ENCODE results near the gene BTRC. TPM values are rescaled to one million over a fixed set of nuclear protein-coding genes. Genes with fewer than 3 reads are reported as not detected.

Gene BTRC
- total RNA-seq, 1 donor from 2014 or later: 0.96 TPM

DNA sequence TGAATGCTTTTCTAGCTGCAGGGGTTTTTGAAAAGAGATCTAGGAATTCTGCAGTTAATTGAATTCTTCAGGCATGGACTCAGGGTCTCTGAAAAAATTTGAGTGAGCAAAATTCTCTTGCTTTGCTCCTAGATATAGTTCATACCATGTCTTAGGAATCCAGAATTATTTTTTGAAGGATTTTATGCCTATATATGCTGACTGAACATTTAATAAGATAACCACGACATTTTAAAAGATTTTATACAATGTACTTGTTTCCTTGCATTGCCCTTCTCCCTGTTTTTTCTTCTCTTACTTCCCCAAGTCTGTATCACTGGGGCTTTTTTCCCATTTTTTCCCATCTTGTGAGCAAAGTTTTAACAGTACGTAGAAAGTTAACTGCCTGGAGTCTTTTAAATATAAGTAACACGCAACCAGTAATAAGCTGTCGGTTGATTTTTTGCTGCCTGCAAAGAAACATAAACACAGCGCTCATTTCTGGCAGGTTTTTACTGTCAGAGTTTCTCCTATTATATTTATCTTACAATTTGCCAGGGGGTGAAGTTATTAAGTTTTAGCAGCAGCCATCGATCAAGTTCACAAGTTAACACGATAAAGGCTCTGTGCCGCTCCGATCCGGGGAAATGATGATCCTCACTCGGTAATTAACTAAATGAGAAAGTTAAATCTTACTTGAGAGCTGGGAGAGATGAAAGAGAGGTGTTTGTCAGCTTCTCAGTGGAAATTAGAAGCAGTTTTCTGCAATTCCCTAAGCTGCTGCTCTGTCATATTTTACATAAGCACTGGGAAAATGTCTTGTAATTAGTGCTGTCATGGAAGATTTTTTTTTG is 153.1 kb downstream of the BTRC start:
- TF ChIP-seq, protein P1, sequence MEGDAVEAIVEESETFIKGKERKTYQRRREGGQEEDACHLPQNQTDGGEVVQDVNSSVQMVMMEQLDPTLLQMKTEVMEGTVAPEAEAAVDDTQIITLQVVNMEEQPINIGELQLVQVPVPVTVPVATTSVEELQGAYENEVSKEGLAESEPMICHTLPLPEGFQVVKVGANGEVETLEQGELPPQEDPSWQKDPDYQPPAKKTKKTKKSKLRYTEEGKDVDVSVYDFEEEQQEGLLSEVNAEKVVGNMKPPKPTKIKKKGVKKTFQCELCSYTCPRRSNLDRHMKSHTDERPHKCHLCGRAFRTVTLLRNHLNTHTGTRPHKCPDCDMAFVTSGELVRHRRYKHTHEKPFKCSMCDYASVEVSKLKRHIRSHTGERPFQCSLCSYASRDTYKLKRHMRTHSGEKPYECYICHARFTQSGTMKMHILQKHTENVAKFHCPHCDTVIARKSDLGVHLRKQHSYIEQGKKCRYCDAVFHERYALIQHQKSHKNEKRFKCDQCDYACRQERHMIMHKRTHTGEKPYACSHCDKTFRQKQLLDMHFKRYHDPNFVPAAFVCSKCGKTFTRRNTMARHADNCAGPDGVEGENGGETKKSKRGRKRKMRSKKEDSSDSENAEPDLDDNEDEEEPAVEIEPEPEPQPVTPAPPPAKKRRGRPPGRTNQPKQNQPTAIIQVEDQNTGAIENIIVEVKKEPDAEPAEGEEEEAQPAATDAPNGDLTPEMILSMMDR (IDR thresholded peaks at IDR 0.05): no peak

GRCh38 chr10:101507828-101508227 is 153.9 kb downstream of the BTRC start:
- Histone ChIP-seq H3K9me3 (no peaks in the 10 kb centered on the region), H3K36me3 (no peaks in the 10 kb centered on the region), H3K4me3 (no peak overlapping the region), H3K4me1 (no peaks in the 10 kb centered on the region), H3K27me3 (no peaks in the 10 kb centered on the region), H3K27ac (no peak overlapping the region)
- TF ChIP-seq, protein P1 (IDR thresholded peaks at IDR 0.05): no peak
- intact Hi-C loops (cut with DNase I): no loop called here
- DNase-seq (ENCODE audit: low spot score in 2 of 2): no peak

More for the DNA sequence above, 153.1 kb downstream of the BTRC start:
- no peak for DNase-seq (ENCODE audit: low spot score in 2 of 2)
- Histone ChIP-seq H3K27me3 (no peaks in the 10 kb centered on the region), H3K9me3 (no peaks in the 10 kb centered on the region), H3K4me3 (no peak overlapping the region), H3K27ac (no peak overlapping the region), H3K4me1 (no peaks in the 10 kb centered on the region), H3K36me3 (no peaks in the 10 kb centered on the region)
- intact Hi-C loops (cut with DNase I): no loop called here

GRCh38 chr10:101511938-101512337 is 158.0 kb downstream of the BTRC start:
- no peak overlapping the region for H3K27ac ChIP-seq
- peaks cover 0 to 6% of the 10 kb centered on the region in 2 donors for H3K9me3 ChIP-seq
- no peak for DNase-seq (ENCODE audit: low spot score in 2 of 2)
- intact Hi-C loops (cut with DNase I): no loop called here
- no peaks in the 10 kb centered on the region for H3K4me1 ChIP-seq
- TF ChIP-seq, protein P1 (IDR thresholded peaks at IDR 0.05): no peak
- H3K27me3 ChIP-seq: no peaks in the 10 kb centered on the region
- peaks cover 0 to 5% of the 10 kb centered on the region in 2 donors for H3K36me3 ChIP-seq
- H3K4me3 ChIP-seq: no peak overlapping the region

GRCh38 chr10:101512738-101513137 is 158.8 kb downstream of the BTRC start:
- intact Hi-C loops (cut with DNase I): no loop called here
- Histone ChIP-seq H3K27ac (no peak overlapping the region), H3K36me3 (peaks cover 0 to 5% of the 10 kb centered on the region in 2 donors), H3K27me3 (no peaks in the 10 kb centered on the region), H3K9me3 (peaks cover 0 to 6% of the 10 kb centered on the region in 2 donors), H3K4me1 (no peaks in the 10 kb centered on the region), H3K4me3 (no peak overlapping the region)
- DNase-seq (ENCODE audit: low spot score in 2 of 2): no peak
- TF ChIP-seq, protein P1 (IDR thresholded peaks at IDR 0.05): no peak

DNA sequence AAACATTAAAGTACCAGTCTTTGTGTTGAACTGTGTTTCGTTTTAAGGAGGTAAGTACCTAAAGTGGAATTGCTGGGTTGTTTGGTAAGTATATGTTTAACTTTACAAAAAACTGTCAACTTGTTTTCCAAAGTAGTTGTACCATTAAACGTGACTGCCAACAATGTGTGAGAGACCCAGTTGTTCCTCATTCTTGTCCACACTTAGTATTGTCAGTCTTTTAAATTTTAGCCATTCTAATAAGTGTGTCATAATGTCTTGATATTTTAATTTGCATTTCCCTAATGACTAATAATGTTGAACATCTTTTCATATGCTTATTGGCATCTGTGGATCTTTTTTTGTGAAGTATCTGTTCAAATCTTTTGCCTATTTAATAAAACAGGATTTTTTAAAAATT is 159.8 kb downstream of the BTRC start:
- TF ChIP-seq, protein P1 (IDR thresholded peaks at IDR 0.05): no peak
- intact Hi-C loops (cut with DNase I): no loop called here
- peaks cover 0 to 6% of the 10 kb centered on the region in 2 donors for H3K9me3 ChIP-seq

More for the DNA sequence above, 159.8 kb downstream of the BTRC start:
- no peak overlapping the region for H3K27ac ChIP-seq
- H3K4me3 ChIP-seq: no peak overlapping the region
- H3K27me3 ChIP-seq: no peaks in the 10 kb centered on the region
- no peak for DNase-seq (ENCODE audit: low spot score in 2 of 2)
- peaks cover 0 to 5% of the 10 kb centered on the region in 2 donors for H3K36me3 ChIP-seq
- H3K4me1 ChIP-seq: no peaks in the 10 kb centered on the region

All from ascending aorta (tissue), 2 donors.